ENCODE results near the gene EPC1.

DNA sequence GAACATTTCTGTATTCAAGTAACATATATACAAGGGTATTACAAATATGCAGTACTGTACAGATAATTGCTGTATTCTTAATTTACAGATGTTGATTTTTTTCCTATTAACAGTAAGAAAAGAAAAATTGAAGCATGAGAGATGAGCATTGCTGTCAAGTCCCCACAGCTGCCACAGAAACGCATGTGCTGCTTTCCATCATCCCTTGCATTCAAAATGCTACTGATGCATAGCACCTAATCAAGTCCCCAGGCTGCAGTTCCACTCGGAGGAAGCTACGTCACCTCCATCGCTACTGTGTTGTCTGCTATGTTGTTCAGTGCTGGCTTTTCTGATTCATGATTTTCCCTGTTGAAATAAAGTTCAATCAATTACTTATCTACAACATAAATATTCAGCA lies 78.2 kb downstream of the EPC1 start:
- TF ChIP-seq, protein P1, sequence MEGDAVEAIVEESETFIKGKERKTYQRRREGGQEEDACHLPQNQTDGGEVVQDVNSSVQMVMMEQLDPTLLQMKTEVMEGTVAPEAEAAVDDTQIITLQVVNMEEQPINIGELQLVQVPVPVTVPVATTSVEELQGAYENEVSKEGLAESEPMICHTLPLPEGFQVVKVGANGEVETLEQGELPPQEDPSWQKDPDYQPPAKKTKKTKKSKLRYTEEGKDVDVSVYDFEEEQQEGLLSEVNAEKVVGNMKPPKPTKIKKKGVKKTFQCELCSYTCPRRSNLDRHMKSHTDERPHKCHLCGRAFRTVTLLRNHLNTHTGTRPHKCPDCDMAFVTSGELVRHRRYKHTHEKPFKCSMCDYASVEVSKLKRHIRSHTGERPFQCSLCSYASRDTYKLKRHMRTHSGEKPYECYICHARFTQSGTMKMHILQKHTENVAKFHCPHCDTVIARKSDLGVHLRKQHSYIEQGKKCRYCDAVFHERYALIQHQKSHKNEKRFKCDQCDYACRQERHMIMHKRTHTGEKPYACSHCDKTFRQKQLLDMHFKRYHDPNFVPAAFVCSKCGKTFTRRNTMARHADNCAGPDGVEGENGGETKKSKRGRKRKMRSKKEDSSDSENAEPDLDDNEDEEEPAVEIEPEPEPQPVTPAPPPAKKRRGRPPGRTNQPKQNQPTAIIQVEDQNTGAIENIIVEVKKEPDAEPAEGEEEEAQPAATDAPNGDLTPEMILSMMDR (optimal IDR thresholded peaks at IDR 0.05 in 1 of 3, IDR thresholded peaks at IDR 0.05 in 1 of 3, conservative IDR thresholded peaks at IDR 0.05 in 1 of 3; ENCODE audit: extremely low read depth in 1 of 3, insufficient read depth in 2 of 3, low read length in 3 of 3) = no peak
- no peak for TF ChIP-seq EZH2 (IDR thresholded peaks at IDR 0.05; ENCODE audit: low read length)
